Measurements from ENCODE around the gene LBH. TPM values are rescaled to one million over a fixed set of nuclear protein-coding genes. Genes with fewer than 3 reads are reported as not detected.
"Not testable (repeated sequence)": the region's sequence is repeated elsewhere in the genome, so short reads cannot be mapped to it uniquely, and the experiment has no call there.

The LBH gene
- total RNA-seq, 1 donor from 2014 or later = 45.9 TPM

GRCh38 chr2:30259071-30259470 lies 27.7 kb downstream of the LBH start:
- DNase-seq = no peak

GRCh38 chr2:30259827-30260679 lies 28.7 kb downstream of the LBH start:
- no peak for DNase-seq

GRCh38 chr2:30260941-30261340 lies 29.6 kb downstream of the LBH start:
- DNase-seq = no peak

DNA sequence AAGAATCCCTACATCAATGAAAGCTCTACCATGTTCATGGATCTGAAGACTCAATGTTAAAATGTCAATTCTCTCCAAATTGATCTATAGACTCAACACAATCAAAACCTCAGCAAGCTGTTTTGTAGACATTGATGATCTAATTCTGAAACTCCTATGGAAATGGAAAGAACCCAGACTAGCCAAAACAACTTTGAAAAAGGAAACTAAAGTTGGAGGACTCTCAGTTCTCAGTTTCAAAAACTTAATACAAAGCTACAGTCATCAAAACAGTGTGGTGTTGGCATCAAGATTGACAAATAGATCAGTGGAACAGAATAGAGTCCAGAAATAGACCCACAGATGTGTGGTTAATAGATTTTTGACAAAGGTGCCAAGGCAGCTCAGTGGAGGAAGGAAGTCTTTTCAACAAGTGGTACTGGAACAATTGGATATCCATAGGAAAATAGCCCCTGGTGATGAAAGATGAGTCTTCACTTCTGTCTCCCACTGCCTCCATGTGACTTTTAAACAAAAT lies 30.4 kb downstream of the LBH start:
- no peak for DNase-seq

DNA sequence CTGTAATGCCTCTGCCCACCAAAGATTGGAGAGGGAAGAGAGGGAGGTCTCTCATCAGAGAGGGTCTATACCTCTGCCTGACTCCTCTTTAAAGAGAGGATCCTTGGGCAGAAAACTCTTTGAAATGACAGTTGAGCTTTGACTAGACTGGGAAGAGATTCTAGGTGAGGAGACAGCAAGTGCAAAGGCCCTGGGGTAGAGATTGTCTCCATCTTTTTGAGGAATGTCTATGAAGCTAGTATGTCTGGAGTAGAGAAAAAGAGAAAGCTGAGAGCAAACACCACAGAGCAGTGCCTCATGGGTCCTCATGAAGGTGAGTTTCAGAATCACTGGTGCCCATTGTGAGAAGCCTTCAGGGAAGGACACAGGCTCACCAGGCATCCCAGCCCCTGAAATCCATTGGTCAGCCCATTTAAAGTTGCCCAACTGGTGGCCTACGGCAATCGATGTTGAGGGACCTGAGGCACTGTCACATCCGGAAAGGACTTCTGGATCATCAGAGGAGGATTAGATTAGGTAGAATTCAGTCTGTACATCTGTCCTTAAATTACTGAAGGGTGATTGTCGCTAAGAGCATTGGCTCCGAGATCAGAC lies 31.5 kb downstream of the LBH start:
- DNase-seq = no peak

GRCh38 chr2:30264274-30264673 lies 32.9 kb downstream of the LBH start:
- no peak for DNase-seq

DNA sequence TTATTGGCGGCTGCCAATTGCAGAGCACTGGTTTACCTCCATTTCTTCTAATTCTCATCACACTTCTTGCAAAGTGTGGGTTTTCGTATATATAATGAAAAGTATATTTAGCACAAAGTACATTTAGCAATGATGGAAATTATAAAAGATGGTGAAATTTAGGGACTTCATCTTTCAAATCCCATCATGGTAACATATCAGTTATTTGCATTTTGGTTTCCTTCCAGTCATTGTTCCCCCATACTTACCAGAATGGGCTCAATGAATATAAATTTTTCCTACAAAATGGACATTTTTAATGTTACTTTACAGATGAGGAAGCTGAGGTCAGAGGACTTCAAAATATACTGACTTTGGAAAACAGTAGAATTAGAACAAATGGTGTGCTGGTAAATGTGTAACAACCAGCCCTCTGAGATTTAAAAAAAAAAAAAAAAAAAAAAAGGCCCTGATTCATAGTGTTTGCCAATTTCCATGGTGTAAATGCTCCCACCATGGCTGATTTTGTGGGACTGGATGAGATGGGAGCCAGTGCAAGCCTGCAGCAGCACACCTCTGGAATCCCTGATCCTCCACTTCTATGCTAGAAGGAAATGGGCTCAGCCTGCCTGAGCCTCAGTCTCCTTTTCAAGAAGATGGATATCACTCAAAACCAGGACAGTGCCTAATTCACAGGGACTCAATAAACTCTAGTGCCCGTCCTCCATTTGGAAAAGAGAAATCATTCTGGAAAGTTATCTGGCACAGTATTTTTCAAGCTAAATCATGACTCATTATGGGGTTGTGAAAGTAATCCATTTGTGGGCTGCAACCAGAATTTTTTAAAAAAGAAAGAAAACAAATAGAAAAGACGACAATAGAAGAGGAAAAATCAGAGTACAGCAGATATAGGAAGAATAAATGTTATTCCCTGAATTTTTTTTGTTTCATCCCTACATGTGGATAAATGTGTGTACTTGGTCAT lies 34.0 kb downstream of the LBH start:
- DNase-seq = no peak

GRCh38 chr2:30266051-30266621 lies 34.8 kb downstream of the LBH start:
- DNase-seq = no peak

GRCh38 chr2:30266705-30267104 lies 35.4 kb downstream of the LBH start:
- DNase-seq = no peak

GRCh38 chr2:30267161-30267975 lies 36.0 kb downstream of the LBH start:
- DNase-seq = no peak

DNA sequence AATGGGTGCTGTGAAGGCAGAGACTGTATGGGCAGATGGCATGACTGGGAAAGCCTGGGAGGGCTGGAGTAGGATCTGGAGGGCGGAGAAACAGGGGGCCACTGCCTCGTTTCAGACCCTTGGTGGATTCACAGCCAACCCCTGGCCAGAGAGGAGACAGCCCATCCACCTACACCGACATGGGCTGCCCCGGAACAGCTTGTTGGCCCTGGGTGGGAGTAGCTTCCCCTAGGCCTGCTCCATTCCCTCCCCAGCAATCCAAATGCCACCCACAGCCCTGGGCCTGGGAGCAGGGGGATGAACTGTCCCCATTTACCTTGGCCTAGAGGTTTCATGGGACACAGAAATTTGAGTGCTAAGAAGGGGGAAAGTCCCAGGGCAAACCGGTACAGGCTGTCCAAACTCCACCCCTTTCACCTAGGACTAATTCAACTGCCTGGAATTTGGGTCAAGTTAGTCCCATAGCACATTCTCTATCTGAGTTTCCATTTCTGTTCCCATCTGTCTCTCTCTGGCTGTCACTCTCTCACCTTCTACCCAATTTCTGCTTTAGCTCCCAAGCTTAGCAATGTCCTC lies 37.0 kb downstream of the LBH start:
- DNase-seq = no peak

DNA sequence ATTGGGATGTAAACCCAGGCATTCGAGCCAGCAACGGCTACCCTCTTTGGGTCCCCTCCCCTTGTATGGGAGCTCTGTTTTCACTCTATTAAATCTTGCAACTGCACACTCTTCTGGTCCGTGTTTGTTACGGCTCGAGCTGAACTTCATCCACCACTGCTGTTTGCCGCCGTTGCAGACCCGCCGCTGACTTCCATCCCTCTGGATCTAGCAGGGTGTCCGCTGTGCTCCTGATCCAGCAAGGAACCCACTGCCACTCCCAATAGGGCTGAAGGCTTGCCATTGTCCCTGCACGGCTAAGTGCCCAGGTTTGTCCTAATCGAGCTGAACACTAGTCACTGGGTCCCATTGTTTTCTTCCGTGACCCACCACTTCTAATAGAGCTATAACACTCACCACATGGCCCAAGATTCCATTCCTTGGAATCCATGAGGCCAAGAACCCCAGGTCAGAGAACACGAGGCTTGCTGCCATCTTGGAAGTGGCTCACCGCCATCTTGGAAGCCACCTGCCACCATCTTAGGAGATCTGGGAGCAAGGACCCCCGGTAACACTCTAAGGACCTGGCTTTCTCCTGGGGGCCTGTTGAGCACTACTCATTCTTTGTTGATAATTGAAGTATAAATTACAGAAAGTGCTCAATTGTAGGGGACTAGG lies 37.9 kb downstream of the LBH start:
- not testable (repeated sequence) for DNase-seq

DNA sequence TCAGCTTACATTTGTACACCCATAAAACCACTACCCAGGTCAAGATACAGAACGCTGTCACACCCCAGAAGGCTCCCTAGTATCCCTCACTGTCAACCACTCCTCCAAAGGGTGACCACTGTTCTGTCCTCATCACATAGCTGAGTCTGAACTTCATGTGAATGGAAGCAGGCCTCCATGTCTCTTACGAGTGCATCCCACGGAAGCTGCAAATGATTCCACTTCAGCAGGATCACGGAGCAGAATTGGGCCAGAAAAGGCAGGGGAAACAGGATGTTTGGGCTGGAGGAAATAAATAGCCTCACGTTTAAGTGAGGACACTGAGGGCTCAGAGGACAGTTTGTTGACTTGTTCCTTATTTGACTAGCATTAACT lies 38.4 kb downstream of the LBH start:
- no peak for DNase-seq

- no peak for DNase-seq
Measured at GRCh38 chr2:30270166-30270565, 38.8 kb downstream of the LBH start.

DNA sequence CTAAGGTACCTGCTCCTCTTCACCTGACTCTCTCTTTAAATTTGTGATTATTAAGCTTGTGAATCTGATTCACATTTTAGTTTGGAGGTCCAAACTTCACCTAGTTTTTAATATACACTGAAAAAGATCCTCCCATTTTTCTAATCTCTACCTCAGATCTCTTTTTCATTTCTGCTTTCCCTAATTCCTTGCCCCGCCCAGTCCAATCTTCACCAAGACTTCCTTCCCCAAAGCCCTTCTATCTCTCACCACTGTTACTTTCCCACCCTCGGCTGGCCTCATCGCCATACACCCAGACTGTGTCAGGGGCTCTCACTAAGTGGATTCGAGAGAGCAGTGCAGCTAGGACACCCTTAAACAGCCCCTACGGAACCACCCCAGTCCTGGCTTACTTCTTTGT lies 40.0 kb downstream of the LBH start:
- no peak for DNase-seq

DNA sequence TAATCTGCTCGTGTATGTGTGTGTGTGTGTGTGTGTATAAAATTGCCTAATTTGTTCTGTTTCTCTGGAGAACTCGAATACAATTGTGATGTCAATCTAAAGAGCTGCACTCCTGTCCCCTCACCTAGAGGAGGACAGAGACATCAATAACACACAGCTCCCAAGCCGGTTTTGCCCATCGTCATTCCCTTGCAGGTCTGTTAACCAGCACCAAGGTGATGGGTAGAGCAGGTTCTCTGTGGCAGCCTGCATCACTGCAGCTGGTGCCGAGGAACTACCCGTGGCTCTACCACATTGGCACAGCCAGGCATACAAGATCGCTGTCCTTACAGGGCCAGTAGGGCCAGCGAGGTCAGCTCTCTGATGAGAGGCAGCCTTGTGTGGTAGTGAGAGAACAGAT lies 41.0 kb downstream of the LBH start:
- DNase-seq = no peak

DNA sequence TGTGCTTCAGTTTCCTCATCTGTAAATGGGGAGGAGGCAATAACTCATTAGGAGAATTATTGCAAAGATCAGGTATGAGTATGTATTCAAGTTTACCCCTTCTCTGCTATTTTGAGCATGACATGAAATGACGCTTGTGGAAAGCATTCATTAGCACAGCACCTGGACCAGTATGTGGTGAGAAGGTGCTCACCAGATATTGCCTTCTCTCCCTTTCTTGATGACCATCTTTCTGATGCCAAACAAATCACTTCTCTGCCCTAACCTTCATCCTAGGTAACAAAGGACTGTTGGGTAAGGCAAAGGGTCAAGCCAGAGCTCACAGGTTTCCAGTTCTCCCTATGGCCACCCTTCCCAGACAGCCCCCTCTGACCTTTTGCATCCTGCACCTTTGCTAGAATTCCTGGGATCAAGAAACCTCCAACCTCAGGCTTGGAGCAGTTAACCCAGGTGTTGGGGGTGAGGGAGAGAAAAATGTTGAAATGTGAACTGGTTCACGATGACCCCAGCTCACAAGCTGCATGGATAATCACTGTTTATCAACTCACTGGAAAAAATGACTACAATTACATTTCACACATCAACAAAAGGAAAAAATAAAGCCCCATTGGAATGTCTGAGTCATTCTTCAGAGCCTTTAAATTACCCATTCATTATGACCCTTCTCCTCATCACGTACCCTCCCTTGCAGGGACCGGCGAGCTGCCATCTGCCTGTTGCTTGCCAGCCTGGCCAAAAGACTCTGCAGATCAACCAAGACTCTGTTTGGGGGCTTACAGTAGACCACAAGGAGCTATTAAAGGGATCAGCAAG lies 41.6 kb downstream of the LBH start:
- DNase-seq = no peak

DNA sequence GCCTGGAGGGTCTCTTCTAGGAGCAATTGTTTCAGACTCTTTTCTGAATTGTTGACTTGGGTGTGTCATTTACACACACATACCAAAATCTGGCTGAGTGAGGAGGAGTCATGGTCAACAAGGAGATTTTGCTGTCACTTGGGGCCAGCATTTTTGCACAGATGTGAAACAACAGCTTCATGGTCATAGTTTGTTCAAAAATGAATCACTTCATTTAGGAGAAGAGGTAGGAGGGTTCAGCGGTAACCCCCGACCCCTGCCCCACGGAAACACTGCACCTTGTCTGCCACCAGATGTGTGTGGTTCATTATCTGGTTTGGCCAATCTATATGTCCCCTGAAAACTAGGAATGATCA lies 42.2 kb downstream of the LBH start:
- DNase-seq = no peak

GRCh38 chr2:30275256-30275655 lies 43.9 kb downstream of the LBH start:
- no peak for DNase-seq

DNA sequence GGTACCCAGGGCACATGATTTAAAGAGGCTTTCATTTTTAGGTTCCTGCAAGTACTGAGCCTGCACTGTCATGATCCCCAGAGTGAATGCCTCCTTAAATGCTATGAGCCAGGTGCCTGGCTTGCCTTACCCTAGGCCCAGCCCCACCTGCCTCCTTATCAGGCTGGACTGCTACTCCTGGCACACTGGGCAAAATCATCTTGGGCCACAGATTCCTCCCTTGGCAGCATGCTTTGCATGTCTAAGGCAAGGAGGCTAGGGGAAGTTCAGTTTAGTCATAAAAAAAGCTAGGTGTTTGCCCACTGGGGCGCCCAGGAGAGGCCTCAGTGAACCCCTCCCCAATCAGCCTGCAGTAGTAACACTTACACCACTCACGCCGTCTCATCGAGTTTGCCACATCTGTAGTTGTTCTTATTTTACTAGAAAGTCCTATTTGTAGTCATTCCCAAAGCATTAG lies 45.1 kb downstream of the LBH start:
- no peak for DNase-seq

Data from occipital lobe (tissue), 2 donors.